A673 (cell line): ENCODE results near the gene ERF. TPM values are rescaled to one million over a fixed set of nuclear protein-coding genes. Genes with fewer than 3 reads are reported as not detected.

Experiments used
- BruUV-seq: library from RNA; stranded (reverse); fragments of 400-500 nt; replicated peaks from 2 replicates; lab custom pipeline; 2021; lab: Mats Ljungman, UMichigan
- CTCF ChIA-PET: fragments of 300-600 bp; sonication (Branson Sonifier 250); formaldehyde crosslinking; loops from one replicate; lab custom pipeline; 2022; ENCODE audit warnings: antibody characterized with exemption; lab: Charles Lee
- POLR2A ChIA-PET: fragments of 300-600 bp; sonication (Branson Sonifier 250); formaldehyde crosslinking; loops from one replicate; lab custom pipeline; 2022; ENCODE audit warnings: antibody characterized with exemption; ENCODE audit not compliant: low non-redundant PET; lab: Charles Lee
- DNase-seq: peaks from one replicate; pipeline ENCODE4 v3.0.0-alpha.2; 2015; ENCODE audit warnings: low spot score
- H3K27ac ChIP-seq: fragments of 200-600 bp; sonication (generic); 2 replicates; pipeline ENCODE4 v1.5.1; 2016; ENCODE audit warnings: mixed run types, low read depth, mild to moderate bottlenecking, mixed read lengths, antibody characterized with exemption, low read length; ENCODE audit not compliant: poor library complexity, severe bottlenecking
- H3K27me3 ChIP-seq: fragments of 200-600 bp; sonication (generic); replicated peaks from 2 replicates; pipeline ENCODE4 v1.6.1; 2017; ENCODE audit warnings: mixed run types, low read depth, mild to moderate bottlenecking, mixed read lengths, antibody characterized with exemption, low read length; ENCODE audit not compliant: insufficient read depth, poor library complexity
- H3K36me3 ChIP-seq: fragments of 200-600 bp; sonication (generic); 2 replicates; pipeline ENCODE4 v1.6.1; 2016; ENCODE audit warnings: mixed run types, mild to moderate bottlenecking, mixed read lengths, antibody characterized with exemption, low read length; ENCODE audit not compliant: insufficient read depth, poor library complexity, severe bottlenecking
- H3K4me1 ChIP-seq: fragments of 200-600 bp; sonication (generic); 2 replicates; pipeline ENCODE4 v1.6.1; 2017; ENCODE audit warnings: mixed run types, mild to moderate bottlenecking, mixed read lengths, antibody characterized with exemption, low read length; ENCODE audit not compliant: insufficient read depth, poor library complexity, severe bottlenecking
- H3K4me3 ChIP-seq: fragments of 200-600 bp; sonication (generic); 2 replicates; pipeline ENCODE4 v1.5.1; 2016; ENCODE audit warnings: low read depth, mixed run types, mild to moderate bottlenecking, mixed read lengths, low read length; ENCODE audit not compliant: poor library complexity, severe bottlenecking
- H3K9me3 ChIP-seq: fragments of 200-600 bp; sonication (generic); 2 replicates; pipeline ENCODE4 v1.6.1; 2016; ENCODE audit warnings: mixed run types, low read depth, mild to moderate bottlenecking, mixed read lengths, antibody characterized with exemption, low read length; ENCODE audit not compliant: poor library complexity, severe bottlenecking
- CTCF ChIP-seq: fragments of 300-800, 200-600 bp; sonication (generic); conservative IDR thresholded peaks from 2 replicates; pipeline ENCODE4 v1.5.1; 2017; ENCODE audit warnings: low read depth, mild to moderate bottlenecking, antibody characterized with exemption, low read length, moderate library complexity, mixed read lengths
- EZH2 ChIP-seq: fragments of 200-600 bp; sonication (generic); IDR thresholded peaks from 2 replicates; pipeline ENCODE4 v1.6.1; 2017; ENCODE audit warnings: borderline replicate concordance, low read depth, mild to moderate bottlenecking, mixed read lengths, antibody characterized with exemption, low read length; ENCODE audit not compliant: poor library complexity, severe bottlenecking
- intact Hi-C: fragments of 100-400 bp; cut with micrococcal nuclease; formaldehyde crosslinking; loops from one replicate; pipeline ENCODE4 v1.10.0; 2022; ENCODE audit not compliant: unreplicated experiment
- total RNA-seq: library from RNA; stranded (reverse); gene quantifications from 2 replicates; pipeline ENCODE4 v1.2.3, GENCODE V29; 2021

The ERF gene
- total RNA-seq, 1 experiment from 2014 or later, result 164 TPM

DNA sequence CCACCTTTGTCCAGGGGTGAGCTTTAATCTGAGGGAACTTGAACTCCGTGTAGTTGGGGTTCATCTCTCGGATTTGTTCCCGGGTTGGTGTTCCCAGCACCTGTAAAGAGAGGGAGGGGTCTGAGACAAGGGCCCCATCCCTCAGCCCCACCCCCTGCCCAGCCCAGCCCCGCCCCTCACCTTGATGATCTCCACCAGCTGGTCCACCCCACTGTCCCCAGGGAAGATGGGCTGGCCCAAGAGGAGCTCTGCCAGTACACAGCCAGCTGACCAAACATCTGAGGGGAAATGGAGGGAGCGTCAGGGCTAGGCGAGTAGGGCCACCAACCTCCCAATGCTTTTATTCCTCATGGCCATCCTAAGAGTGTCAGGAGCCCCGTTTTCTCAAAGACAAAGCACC lies 21.8 kb downstream of the ERF start:
- Histone ChIP-seq H3K4me1 (peaks cover 4% of the 10 kb centered on the region), H3K27me3 (no peaks in the 10 kb centered on the region), H3K9me3 (no peaks in the 10 kb centered on the region), H3K4me3 (no peak overlapping the region), H3K36me3 (peaks cover 78% of the 10 kb centered on the region), H3K27ac (no peak overlapping the region)
- no peak for DNase-seq
- BruUV-seq, result no TSS peak
- intact Hi-C loops, result no loop called here
- CTCF ChIA-PET, result no interaction called here
- TF ChIP-seq EZH2, result no peak
- no peak for TF ChIP-seq CTCF
- POLR2A ChIA-PET, result interaction anchor here (0.7 kb wide), 1 partner anchor 9 kb away, joined by 4 read pairs; the partner anchor contains the start of gene GSK3A

GRCh38 chr19:42232435-42232834 lies 22.5 kb downstream of the ERF start:
- POLR2A ChIA-PET, result interaction anchor here (0.7 kb wide), 1 partner anchor 10 kb away, joined by 4 read pairs; the partner anchor contains the start of gene GSK3A

DNA sequence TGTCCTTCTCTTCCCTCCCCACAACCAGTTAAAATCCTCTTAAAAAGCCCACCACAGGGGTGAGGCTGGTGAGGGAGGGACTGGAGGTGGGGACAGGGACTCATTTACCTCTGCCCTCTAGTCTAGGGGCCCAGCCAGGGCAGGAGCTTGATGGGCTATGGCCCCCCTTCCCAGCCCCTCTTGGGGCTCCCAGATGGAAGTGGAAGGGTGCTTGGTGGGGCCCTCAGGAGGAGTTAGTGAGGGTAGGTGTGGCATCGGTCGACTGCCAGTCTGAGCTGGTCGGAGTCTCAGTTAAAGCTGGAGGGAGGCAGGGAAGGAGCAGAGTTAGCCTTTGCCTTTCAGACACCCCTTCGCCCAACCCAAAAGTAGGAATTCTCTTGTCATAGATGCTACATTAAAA lies 24.4 kb downstream of the ERF start:
- Histone ChIP-seq H3K36me3 (peaks cover 87% of the 10 kb centered on the region), H3K27me3 (no peaks in the 10 kb centered on the region), H3K27ac (peak overlapping the region; percentile 33), H3K4me3 (no peak overlapping the region), H3K4me1 (peaks cover 4% of the 10 kb centered on the region), H3K9me3 (no peaks in the 10 kb centered on the region)
- no peak for DNase-seq
- TF ChIP-seq EZH2 (no peak), CTCF (no peak)
- ChIA-PET CTCF (no interaction called here), POLR2A (no interaction called here)
- BruUV-seq, result no TSS peak
- intact Hi-C loops, result no loop called here

More at GRCh38 chr19:42232435-42232834, 22.5 kb downstream of the ERF start:
- Histone ChIP-seq H3K27me3 (no peaks in the 10 kb centered on the region), H3K9me3 (no peaks in the 10 kb centered on the region), H3K36me3 (peaks cover 82% of the 10 kb centered on the region), H3K4me1 (peaks cover 4% of the 10 kb centered on the region), H3K27ac (no peak overlapping the region), H3K4me3 (no peak overlapping the region)
- CTCF ChIA-PET, result interaction anchor here (1.0 kb wide), 1 partner anchor 48 kb away, joined by 4 read pairs; no protein-coding TSS in a partner anchor
- DNase-seq, result no peak
- intact Hi-C loops, result no loop called here
- BruUV-seq, result no TSS peak
- TF ChIP-seq CTCF (no peak), EZH2 (no peak)
